ENCODE measurements around the gene NTM. TPM values are rescaled to one million over a fixed set of nuclear protein-coding genes. Genes with fewer than 3 reads are reported as not detected.

Gene NTM
- total RNA-seq, 1 experiment from 2014 or later, result 9.9 TPM

- Histone ChIP-seq H3K18ac (ENCODE audit: insufficient read length, low read depth, low read length) (no peak overlapping the region), H4K91ac (ENCODE audit: insufficient read length, low read depth, low read length) (no peak overlapping the region), H3K79me2 (ENCODE audit: insufficient read depth, low read length) (no peaks in the 10 kb centered on the region), H2BK120ac (ENCODE audit: low read depth, low read length, poor library complexity, severe bottlenecking) (no peak overlapping the region), H3K4ac (ENCODE audit: low read depth, low read length) (no peak overlapping the region), H2BK15ac (ENCODE audit: low read depth, low read length) (no peak overlapping the region), H3K14ac (ENCODE audit: insufficient read depth, low read length) (no peak overlapping the region), H3K9ac (ENCODE audit: extremely low read depth, insufficient read length, low read length) (no peak overlapping the region), H3K56ac (ENCODE audit: insufficient read length, low read depth, low read length) (no peak overlapping the region), H3K27me3 (ENCODE audit: insufficient read depth, low read length) (no peaks in the 10 kb centered on the region), H3K79me1 (ENCODE audit: insufficient read depth, low read depth, low read length, poor library complexity, severe bottlenecking) (no peaks in the 10 kb centered on the region), H3K4me2 (ENCODE audit: insufficient read depth, insufficient read length, low read length) (no peak overlapping the region), H3K27ac (ENCODE audit: insufficient read length, low read depth, low read length) (no peak overlapping the region), H3K4me1 (ENCODE audit: insufficient read depth, low read length) (peaks cover 4% of the 10 kb centered on the region; the same call in 1 of the 2 replicates), H2AK5ac (ENCODE audit: insufficient read length, low read length) (no peak overlapping the region), H2BK5ac (ENCODE audit: insufficient read length, low read length) (no peak overlapping the region), H4K8ac (replicated peaks; ENCODE audit: insufficient read length, low read depth, low read length) (no peak overlapping the region), H2AFZ (ENCODE audit: low read length) (no peak overlapping the region), H2BK20ac (ENCODE audit: low read depth, low read length, poor library complexity, severe bottlenecking) (no peak overlapping the region), H2BK12ac (ENCODE audit: insufficient read length, low read depth, low read length) (no peak overlapping the region), H4K5ac (ENCODE audit: insufficient read length, low read depth, low read length) (no peak overlapping the region), H3K23me2 (ENCODE audit: insufficient read length, low read depth, low read length, poor library complexity, severe bottlenecking) (no peaks in the 10 kb centered on the region), H3K23ac (ENCODE audit: insufficient read length, low read depth, low read length) (no peak overlapping the region), H3K9me3 (ENCODE audit: control insufficient read depth, low read depth, low read length) (no peaks in the 10 kb centered on the region), H4K20me1 (ENCODE audit: control insufficient read depth, insufficient read depth, insufficient read length) (no peaks in the 10 kb centered on the region), H3T11ph (ENCODE audit: low read length) (no peak overlapping the region)
- H3K9me3 Mint-ChIP-seq, result no peaks in the 10 kb centered on the region
- no peak for TF ChIP-seq CTCF (conservative IDR thresholded peaks at IDR 0.05)
- peaks cover 22 to 29% of the 10 kb centered on the region in 2 experiments for H3K4me1 Mint-ChIP-seq
- no peak for DNase-seq
- H3K27me3 Mint-ChIP-seq (ENCODE audit: low read depth), result peaks cover 4% of the 10 kb centered on the region; the same call in 1 of the 2 replicates
- no peaks in the 10 kb centered on the region for H3K36me3 Mint-ChIP-seq (ENCODE audit: insufficient read depth in 1 of 3, low read depth in 3 of 3)
- WGBS (ENCODE audit: extremely low coverage, insufficient read length, low lambda C conversion rate), result no CpG with 5 or more reads among the region's 4 CpGs
- H3K27ac Mint-ChIP-seq, result no peak overlapping the region
- no peak overlapping the region for H3K4me3 Mint-ChIP-seq
Observed at GRCh38 chr11:131814108-131814507, 443.7 kb downstream of the NTM start.
